ENCODE measurements around the gene CALHM4. TPM values are rescaled to one million over a fixed set of nuclear protein-coding genes. Genes with fewer than 3 reads are reported as not detected.

CALHM4 gene
- total and polyA plus RNA-seq, 2 of the 8 experiments (the other 6 are each of a cell fraction or from before 2014, with no cell fraction given): not detected

GRCh38 chr6:116508527-116508926, 45.0 kb upstream of the CALHM4 start:
- no peak for FAIRE-seq
- Histone ChIP-seq H2BK20ac (ENCODE audit: low read length) (no peak overlapping the region), H3K4me2 (ENCODE audit: insufficient read depth in 1 of 2, low read depth in 2 of 2, low read length in 2 of 2) (no peak overlapping the region), H2AFZ (ENCODE audit: low read length) (no peak overlapping the region), H4K91ac (replicated peaks; ENCODE audit: insufficient read length, low read length) (no peak overlapping the region), H2BK5ac (ENCODE audit: low read depth, low read length) (no peak overlapping the region), H3K18ac (ENCODE audit: extremely low read depth, low read length) (no peak overlapping the region), H2BK120ac (replicated peaks; ENCODE audit: low read depth, low read length) (no peak overlapping the region), H3K23ac (ENCODE audit: insufficient read length) (no peak overlapping the region), H3K56ac (replicated peaks; ENCODE audit: insufficient read length, low read depth, low read length) (no peak overlapping the region), H3K79me2 (ENCODE audit: control insufficient read depth in 1 of 2, insufficient read depth in 2 of 2, low read length in 2 of 2) (no peaks in the 10 kb centered on the region), H2BK12ac (ENCODE audit: low read depth, low read length) (no peak overlapping the region), H3K27me3 (replicated peaks in 1 of 4; ENCODE audit: control insufficient read depth in 3 of 4, extremely low read depth in 1 of 4, insufficient read depth in 3 of 4, low read length in 3 of 4) (no peaks in the 10 kb centered on the region), H3K79me1 (ENCODE audit: low read depth, low read length) (no peaks in the 10 kb centered on the region), H3K27ac (ENCODE audit: low read depth, low read length) (no peak overlapping the region), H4K5ac (ENCODE audit: insufficient read length, low read depth, low read length) (no peak overlapping the region), H4K20me1 (replicated peaks in 1 of 2; ENCODE audit: control insufficient read depth in 1 of 2, insufficient read depth in 2 of 2, low read length in 2 of 2) (no peaks in the 10 kb centered on the region), H3K4me3 (ENCODE audit: extremely low read depth in 1 of 4, insufficient read depth in 2 of 4, low read depth in 3 of 4, low read length in 4 of 4) (no peak overlapping the region), H2BK15ac (ENCODE audit: low read length) (no peak overlapping the region), H2AK5ac (ENCODE audit: low read depth, low read length) (no peak overlapping the region), H3K9me3 (ENCODE audit: insufficient read depth in 2 of 2, low read depth in 1 of 2, low read length in 1 of 2) (no peaks in the 10 kb centered on the region), H3K36me3 (ENCODE audit: control insufficient read depth in 2 of 4, insufficient read depth in 4 of 4, low read length in 3 of 4) (no peaks in the 10 kb centered on the region), H3K23me2 (ENCODE audit: low read depth, low read length) (no peaks in the 10 kb centered on the region), H4K8ac (ENCODE audit: extremely low read depth, insufficient read depth, low read length) (no peak overlapping the region), H3K9ac (replicated peaks in 1 of 4; ENCODE audit: extremely low read depth in 1 of 4, low read depth in 3 of 4, low read length in 3 of 4) (no peak overlapping the region), H3K14ac (ENCODE audit: insufficient read length) (no peak overlapping the region), H3K4me1 (replicated peaks in 1 of 4; ENCODE audit: control insufficient read depth in 3 of 4, insufficient read depth in 4 of 4, low read length in 3 of 4) (peaks cover 0 to 7% (median 4%) of the 10 kb centered on the region in 4 experiments; a peak in 4 of 7 replicates), H3K4ac (replicated peaks; ENCODE audit: insufficient read length, low read depth, low read length) (no peak overlapping the region)
- CTCF ChIA-PET (ENCODE audit: partially characterized antibody): interaction anchor here (1.0 kb wide), 1 partner anchor 11 kb away, joined by 3 read pairs; no protein-coding TSS in a partner anchor
- DNase-seq (ENCODE audit: low read depth in 1 of 2, low spot score in 2 of 2): no peak
- POLR2A ChIA-PET (ENCODE audit: partially characterized antibody): no interaction called here
- TF ChIP-seq TAF7 (optimal IDR thresholded peaks at IDR 0.05; ENCODE audit: borderline replicate concordance, low read depth, low read length): no peak
